Muscle layer of colon (tissue), 2 donors: ENCODE data around the gene RNF224.

Source experiments
- H3K27ac ChIP-seq: one replicate; pipeline ENCODE4 v1.7.0; 2013; ENCODE audit warnings: low read depth, mild to moderate bottlenecking, low read length, moderate library complexity
- H3K27me3 ChIP-seq, 2 donors: one replicate each; pipeline ENCODE4 v1.7.0; 2013; ENCODE audit warnings: low read length in 2 of 2, mild to moderate bottlenecking in 2 of 2; ENCODE audit not compliant: insufficient read depth in 2 of 2, control insufficient read depth in 1 of 2
- H3K36me3 ChIP-seq: one replicate; pipeline ENCODE4 v1.7.0; 2013; ENCODE audit warnings: mild to moderate bottlenecking, low read length; ENCODE audit not compliant: insufficient read depth
- H3K4me1 ChIP-seq: one replicate; pipeline ENCODE4 v1.7.0; 2013; ENCODE audit warnings: mild to moderate bottlenecking, low read length; ENCODE audit not compliant: insufficient read depth
- H3K4me3 ChIP-seq, 2 donors: one replicate each; pipeline ENCODE4 v1.7.0; 2013; ENCODE audit warnings: low read length in 2 of 2, low read depth in 1 of 2, mild to moderate bottlenecking in 1 of 2, moderate library complexity in 1 of 2
- H3K9ac ChIP-seq: one replicate; pipeline ENCODE4 v1.7.0; 2013; ENCODE audit warnings: low read length
- H3K9me3 ChIP-seq: one replicate; pipeline ENCODE4 v1.7.0; 2013; ENCODE audit warnings: mild to moderate bottlenecking, low read length
- donor health status: abdominal sarcoma.
- donor health status: Adenocarcinoma of cecum.

The RNF224 gene

GRCh38 chr9:137217276-137218211, 9.8 kb upstream of the RNF224 start:
- Histone ChIP-seq H3K27me3 (no peaks in the 10 kb centered on the region), H3K27ac (no peak overlapping the region), H3K36me3 (no peaks in the 10 kb centered on the region), H3K9ac (no peak overlapping the region), H3K9me3 (no peaks in the 10 kb centered on the region), H3K4me1 (no peaks in the 10 kb centered on the region), H3K4me3 (no peak overlapping the region)

- Histone ChIP-seq H3K27me3 (no peaks in the 10 kb centered on the region), H3K9me3 (no peaks in the 10 kb centered on the region), H3K4me3 (no peak overlapping the region), H3K4me1 (no peaks in the 10 kb centered on the region), H3K27ac (no peak overlapping the region), H3K9ac (no peak overlapping the region), H3K36me3 (no peaks in the 10 kb centered on the region)
Measured at GRCh38 chr9:137218212-137218753, 9.0 kb upstream of the RNF224 start.

GRCh38 chr9:137218754-137219271, 8.5 kb upstream of the RNF224 start:
- Histone ChIP-seq H3K4me3 (no peak overlapping the region), H3K36me3 (no peaks in the 10 kb centered on the region), H3K4me1 (peaks cover under 1% of the 10 kb centered on the region), H3K27ac (no peak overlapping the region), H3K9me3 (no peaks in the 10 kb centered on the region), H3K27me3 (no peaks in the 10 kb centered on the region), H3K9ac (no peak overlapping the region)

- H3K9ac ChIP-seq: no peak overlapping the region
- no peaks in the 10 kb centered on the region for H3K36me3 ChIP-seq
- no peak overlapping the region for H3K27ac ChIP-seq
- peaks cover 5% of the 10 kb centered on the region for H3K4me1 ChIP-seq
- H3K27me3 ChIP-seq: no peaks in the 10 kb centered on the region
- no peak overlapping the region for H3K4me3 ChIP-seq
- H3K9me3 ChIP-seq: no peaks in the 10 kb centered on the region
Measured at GRCh38 chr9:137219757-137220316, 7.5 kb upstream of the RNF224 start.

- Histone ChIP-seq H3K4me3 (no peak overlapping the region), H3K9ac (no peak overlapping the region), H3K9me3 (no peaks in the 10 kb centered on the region), H3K27ac (no peak overlapping the region), H3K36me3 (no peaks in the 10 kb centered on the region), H3K4me1 (peaks cover 5% of the 10 kb centered on the region), H3K27me3 (no peaks in the 10 kb centered on the region)
Measured at GRCh38 chr9:137220317-137221094, 6.8 kb upstream of the RNF224 start.

GRCh38 chr9:137221095-137221505, 6.2 kb upstream of the RNF224 start:
- H3K4me3 ChIP-seq: no peak overlapping the region
- no peaks in the 10 kb centered on the region for H3K9me3 ChIP-seq
- H3K4me1 ChIP-seq: peaks cover 5% of the 10 kb centered on the region
- H3K27me3 ChIP-seq: no peaks in the 10 kb centered on the region
- no peak overlapping the region for H3K9ac ChIP-seq
- H3K36me3 ChIP-seq: no peaks in the 10 kb centered on the region
- no peak overlapping the region for H3K27ac ChIP-seq

GRCh38 chr9:137221506-137222111, 5.7 kb upstream of the RNF224 start:
- Histone ChIP-seq H3K4me1 (peaks cover 5% of the 10 kb centered on the region), H3K36me3 (no peaks in the 10 kb centered on the region), H3K27me3 (no peaks in the 10 kb centered on the region), H3K9me3 (no peaks in the 10 kb centered on the region), H3K4me3 (peak overlapping the region in 1 of 2 donors; percentile 31), H3K9ac (no peak overlapping the region), H3K27ac (no peak overlapping the region)

- H3K27me3 ChIP-seq: peaks cover 0 to 8% of the 10 kb centered on the region in 2 donors
- H3K9me3 ChIP-seq: no peaks in the 10 kb centered on the region
- H3K4me3 ChIP-seq: peak within 1 kb of the TSS; percentile 71 to 73
- peaks cover 5% of the 10 kb centered on the region for H3K4me1 ChIP-seq
- H3K36me3 ChIP-seq: no peaks in the 10 kb centered on the region
- peak within 1 kb of the TSS; percentile 25 for H3K9ac ChIP-seq
- peak within 1 kb of the TSS; percentile 75 for H3K27ac ChIP-seq
Measured at GRCh38 chr9:137222190-137223077, 4.9 kb upstream of the RNF224 start, which contains the start of gene RNF208. TSS of gene RNF208 (minus strand) at chr9:137222240. CDS start at chr9:137221212, 1,028 bp downstream.

GRCh38 chr9:137223078-137223970, 4.0 kb upstream of the RNF224 start:
- Histone ChIP-seq H3K27ac (peak overlapping the region; percentile 86), H3K9ac (peak overlapping the region; percentile 78), H3K36me3 (no peaks in the 10 kb centered on the region), H3K9me3 (no peaks in the 10 kb centered on the region), H3K4me1 (peaks cover 5% of the 10 kb centered on the region), H3K27me3 (peaks cover 0 to 14% of the 10 kb centered on the region in 2 donors), H3K4me3 (peak overlapping the region; percentile 73 to 84)
